H9 (cell line): ENCODE results near the gene S100A8. TPM values are rescaled to one million over a fixed set of nuclear protein-coding genes. Genes with fewer than 3 reads are reported as not detected.

Source experiments
- DNase-seq: peaks from one replicate; pipeline ENCODE4 v3.0.0-alpha.2; 2017
- H2AFZ ChIP-seq: one replicate; pipeline ENCODE4 v1.6.1; 2013; ENCODE audit warnings: mild to moderate bottlenecking, low read length, control low read depth, moderate library complexity
- H2AK5ac ChIP-seq: 2 replicates; pipeline ENCODE4 v1.6.1; 2013; ENCODE audit warnings: low read length, control low read depth, mixed read lengths; ENCODE audit not compliant: insufficient read length
- H2BK120ac ChIP-seq: one replicate; pipeline ENCODE4 v1.6.1; 2013; ENCODE audit warnings: low read depth, mild to moderate bottlenecking, low read length, control low read depth, inconsistent platforms; ENCODE audit not compliant: poor library complexity, severe bottlenecking
- H2BK12ac ChIP-seq: 2 replicates; pipeline ENCODE4 v1.6.1; 2013; ENCODE audit warnings: low read length, control low read depth, mixed read lengths, low read depth; ENCODE audit not compliant: insufficient read length
- H2BK15ac ChIP-seq: 2 replicates; pipeline ENCODE4 v1.6.1; 2013; ENCODE audit warnings: low read depth, low read length, control low read depth
- H2BK20ac ChIP-seq: one replicate; pipeline ENCODE4 v1.6.1; 2013; ENCODE audit warnings: low read depth, mild to moderate bottlenecking, low read length, control low read depth, inconsistent platforms; ENCODE audit not compliant: poor library complexity, severe bottlenecking
- H2BK5ac ChIP-seq: 2 replicates; pipeline ENCODE4 v1.6.1; 2013; ENCODE audit warnings: low read length, control low read depth, mixed read lengths; ENCODE audit not compliant: insufficient read length
- H3K14ac ChIP-seq: 2 replicates; pipeline ENCODE4 v1.6.1; 2013; ENCODE audit warnings: low read length, control low read depth; ENCODE audit not compliant: insufficient read depth
- H3K18ac ChIP-seq: 2 replicates; pipeline ENCODE4 v1.6.1; 2013; ENCODE audit warnings: low read depth, mild to moderate bottlenecking, mixed read lengths, low read length, control low read depth; ENCODE audit not compliant: insufficient read length
- H3K23ac ChIP-seq: 2 replicates; pipeline ENCODE4 v1.6.1; 2013; ENCODE audit warnings: low read length, control low read depth, mixed read lengths, low read depth; ENCODE audit not compliant: insufficient read length
- H3K23me2 ChIP-seq: 2 replicates; pipeline ENCODE4 v1.6.1; 2013; ENCODE audit warnings: low read depth, mild to moderate bottlenecking, mixed read lengths, low read length, control low read depth; ENCODE audit not compliant: insufficient read length, poor library complexity, severe bottlenecking
- H3K27ac ChIP-seq: 2 replicates; pipeline ENCODE4 v1.5.1; 2013; ENCODE audit warnings: low read length, control low read depth, mixed read lengths, low read depth; ENCODE audit not compliant: insufficient read length
- H3K27me3 ChIP-seq: 2 replicates; pipeline ENCODE4 v1.6.1; 2013; ENCODE audit warnings: low read length, control low read depth, inconsistent platforms; ENCODE audit not compliant: insufficient read depth
- H3K4ac ChIP-seq: 2 replicates; pipeline ENCODE4 v1.6.1; 2013; ENCODE audit warnings: low read depth, mild to moderate bottlenecking, control low read depth, inconsistent platforms, low read length, moderate library complexity
- H3K4me1 ChIP-seq: 2 replicates; pipeline ENCODE4 v1.6.1; 2013; ENCODE audit warnings: low read length, control low read depth, inconsistent platforms; ENCODE audit not compliant: insufficient read depth
- H3K4me2 ChIP-seq: 2 replicates; pipeline ENCODE4 v1.6.1; 2013; ENCODE audit warnings: low read length, control low read depth, mixed read lengths; ENCODE audit not compliant: insufficient read length, insufficient read depth
- H3K56ac ChIP-seq: 2 replicates; pipeline ENCODE4 v1.6.1; 2013; ENCODE audit warnings: low read depth, mild to moderate bottlenecking, mixed read lengths, low read length, control low read depth; ENCODE audit not compliant: insufficient read length
- H3K79me1 ChIP-seq: 2 replicates; pipeline ENCODE4 v1.6.1; 2013; ENCODE audit warnings: low read depth, mild to moderate bottlenecking, moderate library complexity, low read length, control low read depth, inconsistent platforms; ENCODE audit not compliant: insufficient read depth, poor library complexity, severe bottlenecking
- H3K79me2 ChIP-seq: 2 replicates; pipeline ENCODE4 v1.6.1; 2013; ENCODE audit warnings: low read length, control low read depth, inconsistent platforms; ENCODE audit not compliant: insufficient read depth
- H3K9ac ChIP-seq: 2 replicates; pipeline ENCODE4 v1.6.1; 2013; ENCODE audit warnings: low read length, control low read depth, mixed read lengths; ENCODE audit not compliant: insufficient read length; ENCODE audit errors: extremely low read depth
- H3K9me3 ChIP-seq: one replicate; pipeline ENCODE4 v1.6.1; 2013; ENCODE audit warnings: low read depth, low read length, inconsistent platforms; ENCODE audit not compliant: control insufficient read depth
- H3T11ph ChIP-seq: one replicate; pipeline ENCODE4 v1.6.1; 2013; ENCODE audit warnings: mild to moderate bottlenecking, low read length, control low read depth, inconsistent platforms
- H4K20me1 ChIP-seq: one replicate; pipeline ENCODE4 v1.6.1; 2013; ENCODE audit not compliant: control insufficient read depth, insufficient read length, insufficient read depth
- H4K5ac ChIP-seq: 2 replicates; pipeline ENCODE4 v1.6.1; 2013; ENCODE audit warnings: low read depth, mild to moderate bottlenecking, mixed read lengths, low read length, control low read depth; ENCODE audit not compliant: insufficient read length
- H4K8ac ChIP-seq: replicated peaks from 2 replicates; pipeline ENCODE4 v1.6.1; 2013; ENCODE audit warnings: low read length, control low read depth, mixed read lengths, low read depth; ENCODE audit not compliant: insufficient read length
- H4K91ac ChIP-seq: 2 replicates; pipeline ENCODE4 v1.6.1; 2013; ENCODE audit warnings: low read depth, mild to moderate bottlenecking, moderate library complexity, mixed read lengths, low read length, control low read depth; ENCODE audit not compliant: insufficient read length
- H3K27ac Mint-ChIP-seq, 3 experiments: 2 replicates in 2 of 3; 3 replicates in 1 of 3; pipeline ENCODE4 v1.8.0; 2020 to 2021; ENCODE audit warnings: mixed read lengths in 3 of 3, mild to moderate bottlenecking in 1 of 3, moderate library complexity in 1 of 3
- H3K27me3 Mint-ChIP-seq: 2 replicates; pipeline ENCODE4 v1.8.0; 2021; ENCODE audit warnings: low read depth, mild to moderate bottlenecking, moderate library complexity, mixed read lengths
- H3K36me3 Mint-ChIP-seq, 3 experiments: 2 replicates in 2 of 3; 3 replicates in 1 of 3; pipeline ENCODE4 v1.8.0; 2020 to 2021; ENCODE audit warnings: low read depth in 3 of 3, mixed read lengths in 3 of 3; ENCODE audit not compliant: insufficient read depth in 1 of 3
- H3K4me1 Mint-ChIP-seq, 2 experiments: 2 replicates each; pipeline ENCODE4 v1.8.0; 2020; ENCODE audit warnings: mixed read lengths in 2 of 2
- H3K4me3 Mint-ChIP-seq, 2 experiments: 2 replicates in 1 of 2; 3 replicates in 1 of 2; pipeline ENCODE4 v1.8.0; 2020 to 2021; ENCODE audit warnings: mild to moderate bottlenecking in 2 of 2, mixed read lengths in 2 of 2, moderate library complexity in 1 of 2
- H3K9me3 Mint-ChIP-seq, 2 experiments: 2 replicates in 1 of 2; 3 replicates in 1 of 2; pipeline ENCODE4 v1.8.0; 2020; ENCODE audit warnings: mild to moderate bottlenecking in 2 of 2, mixed read lengths in 2 of 2, moderate library complexity in 1 of 2
- WGBS: extraction: QIAGEN DNeasy Blood & Tissue Kit; methylation state at CpG from one replicate; pipeline ENCODE4 v1.1.7; 2013; ENCODE audit warnings: missing lambda C conversion rate, low lambda C conversion rate, mixed read lengths; ENCODE audit not compliant: insufficient read length; ENCODE audit errors: extremely low coverage; 5-methylcytosine and 5-hydroxymethylcytosine counted together
- total RNA-seq: library from RNA; stranded (reverse); gene quantifications from 2 replicates; pipeline ENCODE4 v1.2.1, GENCODE V29; 2021
- TF ChIP-seq, protein P1 (sequence below): fragments of 200-600 bp; sonication (generic); conservative IDR thresholded peaks from 3 replicates; pipeline ENCODE4 v1.8.0; 2021; ENCODE audit warnings: antibody characterized with exemption, mild to moderate bottlenecking

S100A8 gene
- total RNA-seq, 1 experiment from 2014 or later = not detected

DNA sequence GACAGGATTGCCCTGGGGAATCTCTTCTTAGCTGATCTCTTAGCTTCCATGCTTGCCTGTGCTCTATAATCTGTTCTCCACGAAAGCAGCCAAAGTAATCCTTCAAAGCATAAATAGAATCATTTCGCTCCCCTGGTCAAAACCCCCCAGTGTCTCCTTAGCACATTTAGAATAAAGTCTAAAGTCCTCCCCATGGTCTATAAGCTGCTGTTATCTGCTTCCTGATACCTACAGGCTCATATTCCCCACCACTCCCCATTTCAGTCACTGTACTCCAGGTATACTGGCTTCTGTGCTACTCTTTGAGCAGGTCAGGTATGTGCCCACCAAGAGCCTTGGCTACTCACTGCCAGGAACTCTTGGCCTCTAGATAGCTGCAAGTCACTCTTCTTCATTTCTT lies 18.3 kb downstream of the S100A8 start:
- no peak overlapping the region for H3T11ph ChIP-seq
- DNase-seq = no peak
- no peak overlapping the region for H2BK5ac ChIP-seq
- H4K5ac ChIP-seq = no peak overlapping the region
- Mint-ChIP-seq H3K36me3 (no peaks in the 10 kb centered on the region), H3K4me3 (no peak overlapping the region), H3K27ac (no peak overlapping the region), H3K27me3 (peaks cover 6% of the 10 kb centered on the region), H3K4me1 (no peaks in the 10 kb centered on the region), H3K9me3 (peaks cover 0 to 4% of the 10 kb centered on the region in 2 experiments; a peak in 1 of 5 replicates)
- H4K20me1 ChIP-seq = no peaks in the 10 kb centered on the region
- no peak overlapping the region for H2BK15ac ChIP-seq
- no peak overlapping the region for H3K14ac ChIP-seq
- no peak overlapping the region for H3K23ac ChIP-seq
- no peaks in the 10 kb centered on the region for H3K79me2 ChIP-seq
- H4K8ac ChIP-seq = no peak overlapping the region
- no peak overlapping the region for H3K18ac ChIP-seq
- H3K56ac ChIP-seq = no peak overlapping the region
- H3K9me3 ChIP-seq = no peaks in the 10 kb centered on the region
- H3K4me2 ChIP-seq = no peak overlapping the region
- TF ChIP-seq, protein P1, sequence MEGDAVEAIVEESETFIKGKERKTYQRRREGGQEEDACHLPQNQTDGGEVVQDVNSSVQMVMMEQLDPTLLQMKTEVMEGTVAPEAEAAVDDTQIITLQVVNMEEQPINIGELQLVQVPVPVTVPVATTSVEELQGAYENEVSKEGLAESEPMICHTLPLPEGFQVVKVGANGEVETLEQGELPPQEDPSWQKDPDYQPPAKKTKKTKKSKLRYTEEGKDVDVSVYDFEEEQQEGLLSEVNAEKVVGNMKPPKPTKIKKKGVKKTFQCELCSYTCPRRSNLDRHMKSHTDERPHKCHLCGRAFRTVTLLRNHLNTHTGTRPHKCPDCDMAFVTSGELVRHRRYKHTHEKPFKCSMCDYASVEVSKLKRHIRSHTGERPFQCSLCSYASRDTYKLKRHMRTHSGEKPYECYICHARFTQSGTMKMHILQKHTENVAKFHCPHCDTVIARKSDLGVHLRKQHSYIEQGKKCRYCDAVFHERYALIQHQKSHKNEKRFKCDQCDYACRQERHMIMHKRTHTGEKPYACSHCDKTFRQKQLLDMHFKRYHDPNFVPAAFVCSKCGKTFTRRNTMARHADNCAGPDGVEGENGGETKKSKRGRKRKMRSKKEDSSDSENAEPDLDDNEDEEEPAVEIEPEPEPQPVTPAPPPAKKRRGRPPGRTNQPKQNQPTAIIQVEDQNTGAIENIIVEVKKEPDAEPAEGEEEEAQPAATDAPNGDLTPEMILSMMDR = no peak
- H2BK120ac ChIP-seq = no peak overlapping the region
- WGBS = no CpG with 5 or more reads among the region's 2 CpGs
- H2AFZ ChIP-seq = no peak overlapping the region
- no peak overlapping the region for H2BK12ac ChIP-seq
- H3K9ac ChIP-seq = no peak overlapping the region
- H2AK5ac ChIP-seq = no peak overlapping the region
- H3K27me3 ChIP-seq = no peaks in the 10 kb centered on the region
- H2BK20ac ChIP-seq = no peak overlapping the region
- H4K91ac ChIP-seq = no peak overlapping the region
- H3K4ac ChIP-seq = no peak overlapping the region
- no peaks in the 10 kb centered on the region for H3K4me1 ChIP-seq
- H3K23me2 ChIP-seq = no peaks in the 10 kb centered on the region
- H3K27ac ChIP-seq = no peak overlapping the region
- H3K79me1 ChIP-seq = no peaks in the 10 kb centered on the region
